NCI-H2107 treated with DMSO at 0.1 percent for 48 hours (cell line): ENCODE data around the gene VAV2.
A peak's percentile ranks its signal among the peaks of the same experiment; 100 is the strongest.

Source experiments
- DNase-seq: peaks from one replicate; lab custom pipeline; 2025; ENCODE audit not compliant: unreplicated experiment; lab: John Stamatoyannopoulos, UW

Gene VAV2

GRCh38 chr9:133855802-133856521 is 136.2 kb downstream of the VAV2 start:
- DNase-seq: no peak

GRCh38 chr9:133855371-133855770 is 136.8 kb downstream of the VAV2 start:
- DNase-seq: no peak

DNA sequence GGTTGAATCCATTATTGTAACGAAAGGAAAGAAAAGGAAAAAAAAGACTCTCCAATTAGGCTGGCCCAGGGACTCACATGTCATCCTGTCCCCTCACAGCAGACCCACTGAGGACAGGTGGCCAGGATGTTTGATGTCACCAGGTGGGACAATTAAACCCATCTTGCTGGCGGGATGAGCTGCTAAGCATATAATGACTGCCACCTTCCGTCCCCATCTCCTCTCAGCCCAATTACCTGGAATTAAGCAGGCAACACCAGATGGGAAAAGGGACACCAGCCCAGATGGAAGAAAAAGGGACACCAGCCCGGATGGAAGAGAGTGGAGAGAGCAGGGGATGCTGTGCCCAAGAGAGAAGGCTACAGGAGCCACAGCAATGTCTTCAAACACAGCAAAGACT is 137.4 kb downstream of the VAV2 start:
- DNase-seq: no peak

- no peak for DNase-seq
Measured at GRCh38 chr9:133854048-133854447, 138.1 kb downstream of the VAV2 start.

- no peak for DNase-seq
Measured at GRCh38 chr9:133853331-133853730, 138.8 kb downstream of the VAV2 start.

DNA sequence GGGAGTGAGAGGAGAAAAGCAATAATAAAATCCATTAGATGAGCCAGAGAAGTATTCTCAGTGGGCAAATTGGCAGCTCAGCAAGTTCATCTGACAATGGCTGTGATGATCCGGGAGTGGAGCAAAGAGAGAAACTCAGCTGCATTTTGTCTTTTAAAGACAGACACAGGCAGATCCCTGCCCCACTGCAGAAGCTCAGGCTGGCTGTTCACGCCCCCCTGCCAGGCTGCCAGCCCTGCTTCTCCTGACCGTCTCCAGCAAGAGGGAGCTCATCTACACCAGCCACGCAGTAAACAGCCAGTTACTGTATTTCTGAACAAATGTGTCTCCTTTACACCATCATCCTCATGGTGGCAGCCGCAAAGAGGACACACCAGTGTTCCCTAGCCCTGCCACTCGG is 139.7 kb downstream of the VAV2 start:
- DNase-seq: no peak

- no peak for DNase-seq
Measured at GRCh38 chr9:133851693-133852092, 140.4 kb downstream of the VAV2 start.

GRCh38 chr9:133850937-133851336 is 141.2 kb downstream of the VAV2 start:
- DNase-seq: no peak

GRCh38 chr9:133850161-133850560 is 142.0 kb downstream of the VAV2 start:
- no peak for DNase-seq

- no peak for DNase-seq
Measured at GRCh38 chr9:133849110-133849670, 142.9 kb downstream of the VAV2 start.

- DNase-seq: no peak
Measured at GRCh38 chr9:133848471-133849109, 143.5 kb downstream of the VAV2 start.

GRCh38 chr9:133846483-133847090 is 145.5 kb downstream of the VAV2 start:
- DNase-seq: no peak

- DNase-seq: no peak
Measured at GRCh38 chr9:133845440-133845839, 146.7 kb downstream of the VAV2 start.

DNA sequence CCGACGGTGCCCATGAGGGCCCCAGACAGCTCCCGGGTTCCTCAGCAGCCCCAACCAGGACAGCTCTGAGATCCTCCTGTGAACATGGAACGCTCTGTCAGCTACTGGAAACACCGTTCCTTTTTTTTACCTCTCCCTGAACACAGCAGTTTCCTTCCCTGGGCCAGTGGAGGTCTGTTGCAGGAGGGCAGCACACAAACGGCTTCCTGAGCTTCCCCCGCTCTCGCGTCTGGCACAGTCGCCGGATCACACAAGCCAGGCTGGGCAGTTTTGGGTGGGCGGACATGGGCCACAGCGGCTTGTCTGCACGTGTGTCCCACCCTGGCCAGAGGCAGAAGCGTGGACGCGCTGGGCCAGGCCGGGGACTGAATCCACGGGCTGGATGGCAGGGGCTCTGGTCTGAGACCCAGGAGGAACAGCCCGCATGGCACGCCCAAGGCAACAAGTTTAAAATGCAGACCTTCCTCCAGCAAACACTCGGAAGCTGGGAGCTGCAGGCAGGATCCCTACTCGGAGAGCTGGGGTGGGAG is 147.2 kb downstream of the VAV2 start:
- DNase-seq: no peak

GRCh38 chr9:133844398-133844784 is 147.7 kb downstream of the VAV2 start:
- DNase-seq: no peak

GRCh38 chr9:133843751-133844397 is 148.2 kb downstream of the VAV2 start:
- no peak for DNase-seq

GRCh38 chr9:133843250-133843649 is 148.9 kb downstream of the VAV2 start:
- DNase-seq: no peak

DNA sequence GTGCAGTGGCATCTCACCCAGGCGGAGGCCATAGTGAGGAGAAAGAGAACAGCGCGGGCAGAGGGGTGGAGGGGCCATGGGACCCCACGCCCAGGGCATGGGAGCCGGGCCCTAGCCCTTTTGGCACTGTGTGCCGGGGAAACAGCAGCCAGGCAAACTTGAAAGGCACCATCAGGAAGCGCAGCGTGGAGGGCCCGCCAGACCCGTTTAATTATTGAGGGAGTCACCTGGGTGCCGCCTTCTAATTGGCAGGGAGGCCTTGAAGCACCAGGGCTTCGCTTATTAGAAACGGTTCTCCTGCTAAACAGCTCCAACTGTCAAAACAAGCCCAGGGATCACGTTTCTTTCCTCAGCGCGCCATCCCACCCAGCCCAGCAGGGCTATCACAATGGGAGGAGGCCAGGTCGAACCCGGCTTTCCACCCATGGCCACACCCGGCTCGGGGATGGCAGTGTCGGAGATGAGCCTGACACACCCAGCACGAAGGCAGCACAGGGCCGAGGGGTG is 149.3 kb downstream of the VAV2 start:
- DNase-seq: peak; percentile 88

DNA sequence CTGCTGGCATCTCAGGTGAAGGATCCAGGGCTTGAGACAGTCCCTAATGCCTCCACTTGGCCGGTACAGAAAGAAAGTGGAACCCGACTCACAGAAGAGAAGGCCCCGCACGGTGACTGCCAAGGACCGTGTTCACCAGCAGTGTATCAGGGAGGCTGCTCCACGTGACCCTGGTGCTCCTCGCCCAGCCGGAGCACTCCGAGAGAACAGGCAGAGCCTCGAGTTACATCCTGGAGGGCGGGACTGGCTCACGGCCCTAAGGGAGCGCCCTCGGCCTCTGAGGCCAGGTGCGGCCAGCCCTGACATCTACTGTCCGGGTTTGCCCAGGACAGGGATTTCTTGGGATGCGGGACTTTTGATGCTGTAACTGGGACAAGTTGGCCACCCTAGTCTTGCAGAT is 149.9 kb downstream of the VAV2 start:
- peak; percentile 56 for DNase-seq

GRCh38 chr9:133841167-133841812 is 150.8 kb downstream of the VAV2 start:
- DNase-seq: no peak
